Measurements from ENCODE around the gene VPS9D1.

DNA sequence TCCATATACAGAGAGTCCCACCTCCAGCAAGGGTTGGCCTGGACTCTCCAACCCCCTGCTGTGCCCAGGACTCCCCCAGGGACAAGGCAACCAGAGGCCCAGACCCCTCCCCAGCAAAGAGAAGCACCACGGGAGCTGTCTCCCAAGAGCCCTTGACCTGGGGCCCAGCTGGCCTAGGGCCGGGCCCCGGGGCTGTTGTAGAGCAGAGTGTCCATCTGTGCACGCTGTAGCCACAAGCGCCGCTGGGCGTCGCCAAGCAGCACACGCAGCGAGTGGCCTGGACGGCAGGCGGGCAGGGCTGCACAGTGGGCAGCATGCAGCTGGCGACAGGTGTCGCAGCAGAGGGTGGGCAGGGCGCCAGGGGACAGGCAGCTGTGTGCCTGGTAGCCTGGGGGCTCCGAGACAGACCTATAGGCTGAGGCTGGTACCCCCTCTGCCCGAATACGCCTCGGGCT, 23.5 kb downstream of the VPS9D1 start:
- TF ChIP-seq CTCF (conservative IDR thresholded peaks at IDR 0.05; ENCODE audit: low read depth, low read length) (no peak), POLR2A (IDR thresholded peaks at IDR 0.05; ENCODE audit: low read depth, low read length) (no peak), BHLHE40 (IDR thresholded peaks at IDR 0.05; ENCODE audit: low read depth, low read length) (no peak), RCOR1 (IDR thresholded peaks at IDR 0.05; ENCODE audit: insufficient replicate concordance, low read length) (no peak), MAZ (IDR thresholded peaks at IDR 0.05; ENCODE audit: borderline replicate concordance, low read depth, low read length) (no peak), SMC3 (IDR thresholded peaks at IDR 0.05; ENCODE audit: low read depth, low read length) (no peak), MAFK (IDR thresholded peaks at IDR 0.05; ENCODE audit: low read depth, low read length) (no peak), FOS (IDR thresholded peaks at IDR 0.05; ENCODE audit: low read depth, low read length) (no peak), CHD1 (IDR thresholded peaks at IDR 0.05; ENCODE audit: low read depth, low read length) (no peak), RFX5 (IDR thresholded peaks at IDR 0.05; ENCODE audit: low read depth, low read length) (no peak), CEBPB (IDR thresholded peaks at IDR 0.05; ENCODE audit: low read depth, low read length) (no peak), RAD21 (IDR thresholded peaks at IDR 0.05; ENCODE audit: low read length) (no peak)

Data from IMR-90 (cell line).